B cell (primary cell): ENCODE results near the gene C10orf88. TPM values are rescaled to one million over a fixed set of nuclear protein-coding genes. Genes with fewer than 3 reads are reported as not detected.

Source experiments
- ATAC-seq: fragments of 200-7000 bp; cut with Tn5 transposase; one replicate; pipeline ENCODE4 v1.10.0; 2021; ENCODE audit warnings: low read depth, mild to moderate bottlenecking, moderate number of reproducible peaks, moderate library complexity
- CTCF ChIA-PET: fragments of 350-600 bp; sonication (Branson Sonifier 250); formaldehyde crosslinking; loops from one replicate; lab custom pipeline; 2021; ENCODE audit warnings: antibody characterized with exemption, inconsistent platforms; lab: Charles Lee
- POLR2A ChIA-PET: fragments of 350-600 bp; sonication (Branson Sonifier 250); formaldehyde crosslinking; loops from one replicate; lab custom pipeline; 2021; ENCODE audit warnings: antibody characterized with exemption; lab: Charles Lee
- DNase-seq: peaks from one replicate; pipeline ENCODE4 v3.0.0; 2013
- H2AFZ ChIP-seq: 2 replicates; pipeline ENCODE4 v1.6.1; 2012; ENCODE audit warnings: mild to moderate bottlenecking, low read depth, low read length; ENCODE audit not compliant: insufficient read depth, poor library complexity, severe bottlenecking
- H3K27ac ChIP-seq, 2 donors: 1 replicate in 1 of 2; 2 replicates in 1 of 2; pipeline ENCODE4 v1.5.1; 2012 to 2013; ENCODE audit warnings: low read length in 2 of 2, mild to moderate bottlenecking in 2 of 2, moderate library complexity in 1 of 2
- H3K27me3 ChIP-seq, 4 experiments: fragments of 200-600 bp in 1 of 4; sonication (generic) in 1 of 4; replicated peaks in 1 of 4; 1 replicate in 2 of 4; 2 replicates in 2 of 4; pipeline versions ENCODE4 v1.6.1 to v1.7.0; 2013 to 2016; ENCODE audit warnings: low read length in 3 of 4, mild to moderate bottlenecking in 2 of 4, mixed read lengths in 1 of 4, moderate library complexity in 1 of 4; ENCODE audit not compliant: insufficient read depth in 4 of 4, control insufficient read depth in 3 of 4; ENCODE audit errors: control extremely low read depth in 1 of 4
- H3K36me3 ChIP-seq, 2 experiments: replicated peaks in 1 of 2; 1 replicate in 1 of 2; 2 replicates in 1 of 2; pipeline versions ENCODE4 v1.6.1 to v1.7.1; 2013; ENCODE audit warnings: low read length in 1 of 2; ENCODE audit not compliant: insufficient read depth in 2 of 2, control insufficient read depth in 1 of 2; ENCODE audit errors: control extremely low read depth in 1 of 2, extremely low read depth in 1 of 2
- H3K4me1 ChIP-seq, 2 donors: fragments of 200-600 bp in 1 of 2; sonication (generic) in 1 of 2; 1 replicate in 1 of 2; 2 replicates in 1 of 2; pipeline versions ENCODE4 v1.5.1 to v1.6.1; 2013 to 2017; ENCODE audit warnings: low read length in 2 of 2; ENCODE audit not compliant: control insufficient read depth in 2 of 2, insufficient read depth in 2 of 2
- H3K4me2 ChIP-seq: replicated peaks from 2 replicates; pipeline ENCODE3; 2012; ENCODE audit warnings: mild to moderate bottlenecking, low read depth, low read length; ENCODE audit not compliant: poor library complexity, severe bottlenecking
- H3K4me3 ChIP-seq, 5 experiments: fragments of 200-600 bp in 1 of 5; sonication (generic) in 1 of 5; 1 replicate in 3 of 5; 2 replicates in 2 of 5; pipeline versions ENCODE4 v1.5.1 to v1.7.0; 2011 to 2016; ENCODE audit warnings: low read length in 4 of 5, mild to moderate bottlenecking in 4 of 5, low read depth in 2 of 5, control low read depth in 1 of 5, moderate library complexity in 1 of 5; ENCODE audit not compliant: insufficient read depth in 1 of 5; ENCODE audit errors: control extremely low read depth in 1 of 5, extremely low read depth in 1 of 5
- H3K79me2 ChIP-seq: fragments of 200-600 bp; sonication (generic); one replicate; pipeline ENCODE4 v1.6.0; 2016; ENCODE audit warnings: low read length; ENCODE audit not compliant: control insufficient read depth, insufficient read depth
- H3K9ac ChIP-seq: fragments of 200-600 bp; sonication (generic); 2 replicates; pipeline ENCODE4 v1.6.1; 2017; ENCODE audit warnings: mild to moderate bottlenecking, low read length, moderate library complexity
- H3K9me3 ChIP-seq, 3 donors: one replicate each; pipeline versions ENCODE4 v1.6.1 to v1.7.1; 2013; ENCODE audit warnings: low read length in 2 of 3; ENCODE audit not compliant: control insufficient read depth in 2 of 3, insufficient read depth in 1 of 3; ENCODE audit errors: control extremely low read depth in 1 of 3
- H4K20me1 ChIP-seq: 2 replicates; pipeline ENCODE4 v1.6.0; 2012; ENCODE audit warnings: mild to moderate bottlenecking, low read length; ENCODE audit not compliant: insufficient read depth, control insufficient read depth, poor library complexity, severe bottlenecking
- H3K27ac Mint-ChIP-seq: one replicate; pipeline ENCODE4 v1.8.0; 2021; ENCODE audit warnings: mixed read lengths
- H3K27me3 Mint-ChIP-seq: one replicate; pipeline ENCODE4 v1.8.0; 2021; ENCODE audit warnings: mixed read lengths
- H3K4me1 Mint-ChIP-seq: one replicate; pipeline ENCODE4 v1.8.0; 2021; ENCODE audit warnings: mixed read lengths
- H3K4me3 Mint-ChIP-seq: one replicate; pipeline ENCODE4 v1.8.0; 2021; ENCODE audit warnings: mixed read lengths
- H3K9me3 Mint-ChIP-seq: one replicate; pipeline ENCODE4 v1.8.0; 2022; ENCODE audit warnings: mixed read lengths; ENCODE audit not compliant: insufficient read depth
- EZH2 ChIP-seq: IDR thresholded peaks from 2 replicates; pipeline ENCODE4 v1.6.1; 2012; ENCODE audit warnings: borderline replicate concordance, low read depth, mild to moderate bottlenecking, moderate library complexity, low read length; ENCODE audit not compliant: insufficient read depth, poor library complexity, severe bottlenecking
- WGBS: methylation state at CpG from one replicate; pipeline ENCODE4 v1.1.5; 2013; ENCODE audit warnings: missing lambda C conversion rate; ENCODE audit not compliant: insufficient coverage; 5-methylcytosine and 5-hydroxymethylcytosine counted together
- intact Hi-C: fragments of 100-400 bp; cut with micrococcal nuclease; formaldehyde crosslinking; loops from one replicate; pipeline ENCODE4 v1.10.0; 2022
- polyA plus RNA-seq: library from polyadenylated mRNA; depleted of rRNA; stranded (reverse); fragments of >200 nt; gene quantifications from 2 replicates; pipeline ENCODE4 v1.2.3, GENCODE V29; 2012
- total RNA-seq, 2 donors: library from RNA; stranded (reverse); fragments of 120-200 nt in 1 of 2; gene quantifications; 1 replicate in 1 of 2; 2 replicates in 1 of 2; pipeline versions ENCODE4 v1.2.3 to v1.2.4, GENCODE V29; 2013 to 2022
- TF ChIP-seq, protein P1 (sequence below): fragments of 200-600 bp; IDR thresholded peaks from one replicate; pipeline ENCODE4 v1.8.0; 2022; ENCODE audit warnings: antibody characterized with exemption, mild to moderate bottlenecking

The C10orf88 gene
- total and polyA plus RNA-seq, 2 donors (not counting 1 experiment from before 2014, with no cell fraction given): 4.1 to 11.1 TPM

DNA sequence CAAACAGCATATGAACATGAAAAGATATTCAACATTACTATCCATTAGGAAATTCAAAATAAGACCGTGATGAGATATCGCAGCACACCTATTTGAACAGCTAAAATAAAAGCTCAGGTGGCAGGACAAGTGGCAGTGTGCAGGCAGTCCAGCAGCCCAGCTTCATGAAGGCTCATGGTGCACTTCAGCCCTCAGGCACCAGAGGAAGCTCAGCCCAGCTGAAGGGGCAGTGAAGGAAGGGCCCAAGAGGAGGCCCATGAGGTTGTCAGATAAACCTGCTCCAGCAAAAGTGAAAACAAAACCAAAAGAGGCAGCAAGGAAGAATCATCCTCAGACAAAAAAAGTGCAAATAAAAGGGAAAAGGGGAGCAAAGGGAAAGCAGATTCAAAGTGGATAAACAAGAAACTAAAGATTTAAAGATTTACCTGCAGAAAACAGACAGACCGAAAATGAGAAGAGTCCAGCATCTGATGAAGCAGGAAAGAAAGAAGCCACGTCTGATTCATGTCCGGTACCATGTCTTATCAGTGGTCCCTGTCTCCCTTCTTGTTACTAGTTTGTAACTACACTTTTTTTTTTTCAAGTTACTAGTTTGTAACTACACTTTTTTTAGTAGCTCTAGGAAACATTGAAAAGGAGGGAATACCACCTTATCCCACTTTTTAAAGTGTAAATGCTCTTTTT is 59.6 kb downstream of the C10orf88 start:
- Histone ChIP-seq H3K36me3 (no peaks in the 10 kb centered on the region), H3K27ac (no peak overlapping the region), H3K4me1 (no peaks in the 10 kb centered on the region), H4K20me1 (no peaks in the 10 kb centered on the region), H3K27me3 (no peaks in the 10 kb centered on the region), H2AFZ (no peak overlapping the region), H3K9ac (no peak overlapping the region), H3K79me2 (no peaks in the 10 kb centered on the region), H3K4me2 (no peak overlapping the region), H3K4me3 (no peak overlapping the region), H3K9me3 (no peaks in the 10 kb centered on the region)
- ATAC-seq (no peak), DNase-seq (no peak)
- intact Hi-C loops: no loop called here
- no peaks in the 10 kb centered on the region for H3K27me3 Mint-ChIP-seq
- TF ChIP-seq, protein P1, sequence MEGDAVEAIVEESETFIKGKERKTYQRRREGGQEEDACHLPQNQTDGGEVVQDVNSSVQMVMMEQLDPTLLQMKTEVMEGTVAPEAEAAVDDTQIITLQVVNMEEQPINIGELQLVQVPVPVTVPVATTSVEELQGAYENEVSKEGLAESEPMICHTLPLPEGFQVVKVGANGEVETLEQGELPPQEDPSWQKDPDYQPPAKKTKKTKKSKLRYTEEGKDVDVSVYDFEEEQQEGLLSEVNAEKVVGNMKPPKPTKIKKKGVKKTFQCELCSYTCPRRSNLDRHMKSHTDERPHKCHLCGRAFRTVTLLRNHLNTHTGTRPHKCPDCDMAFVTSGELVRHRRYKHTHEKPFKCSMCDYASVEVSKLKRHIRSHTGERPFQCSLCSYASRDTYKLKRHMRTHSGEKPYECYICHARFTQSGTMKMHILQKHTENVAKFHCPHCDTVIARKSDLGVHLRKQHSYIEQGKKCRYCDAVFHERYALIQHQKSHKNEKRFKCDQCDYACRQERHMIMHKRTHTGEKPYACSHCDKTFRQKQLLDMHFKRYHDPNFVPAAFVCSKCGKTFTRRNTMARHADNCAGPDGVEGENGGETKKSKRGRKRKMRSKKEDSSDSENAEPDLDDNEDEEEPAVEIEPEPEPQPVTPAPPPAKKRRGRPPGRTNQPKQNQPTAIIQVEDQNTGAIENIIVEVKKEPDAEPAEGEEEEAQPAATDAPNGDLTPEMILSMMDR: no peak
- no peak for TF ChIP-seq EZH2
- no peak overlapping the region for H3K4me3 Mint-ChIP-seq
- POLR2A ChIA-PET: no interaction called here
- CTCF ChIA-PET: no interaction called here
- no peaks in the 10 kb centered on the region for H3K4me1 Mint-ChIP-seq
- no peaks in the 10 kb centered on the region for H3K9me3 Mint-ChIP-seq
- WGBS: 100% methylated on average over 3 of the region's 5 CpGs
- no peak overlapping the region for H3K27ac Mint-ChIP-seq

DNA sequence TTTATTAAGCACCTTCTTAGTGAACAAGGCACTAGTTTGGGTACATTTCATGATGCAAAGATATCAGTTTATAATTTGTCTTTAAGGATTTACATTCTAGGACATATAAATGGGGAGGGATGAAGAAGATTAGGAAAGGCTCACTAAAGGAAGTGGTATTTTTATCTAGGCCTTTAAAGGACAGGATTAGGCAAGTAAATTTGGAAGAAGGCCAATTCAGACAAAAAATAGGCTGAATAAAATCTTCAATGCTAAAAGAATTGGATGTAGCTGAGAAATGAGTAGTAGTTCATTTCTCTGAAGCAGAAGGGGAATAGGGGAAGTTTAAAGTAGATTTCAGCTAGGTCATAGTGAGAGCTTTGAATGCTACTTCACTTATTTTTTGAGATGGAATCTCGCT is 69.9 kb downstream of the C10orf88 start:
- Mint-ChIP-seq H3K27me3 (no peaks in the 10 kb centered on the region), H3K4me1 (peaks cover 14% of the 10 kb centered on the region), H3K27ac (no peak overlapping the region), H3K4me3 (no peak overlapping the region), H3K9me3 (no peaks in the 10 kb centered on the region)
- Histone ChIP-seq H2AFZ (no peak overlapping the region), H3K4me3 (no peak overlapping the region), H3K79me2 (peaks cover 2% of the 10 kb centered on the region), H3K9ac (no peak overlapping the region), H3K9me3 (peaks cover 0 to 2% (median 0%) of the 10 kb centered on the region in 3 donors), H3K4me2 (no peak overlapping the region), H4K20me1 (no peaks in the 10 kb centered on the region), H3K36me3 (no peaks in the 10 kb centered on the region), H3K27me3 (no peaks in the 10 kb centered on the region), H3K27ac (no peak overlapping the region), H3K4me1 (peaks cover 5 to 8% of the 10 kb centered on the region in 2 donors)
- CTCF ChIA-PET: no interaction called here
- intact Hi-C loops: no loop called here
- POLR2A ChIA-PET: no interaction called here
- TF ChIP-seq, protein P1: no peak
- no peak for TF ChIP-seq EZH2
- WGBS: no CpG with 5 or more reads among the region's 1 CpG
- ATAC-seq: no peak
- no peak for DNase-seq
